H9 (cell line): ENCODE measurements around the gene CDH22. TPM values are rescaled to one million over a fixed set of nuclear protein-coding genes. Genes with fewer than 3 reads are reported as not detected.

Experiments
- DNase-seq: peaks from one replicate; pipeline ENCODE4 v3.0.0-alpha.2; 2017
- H2AFZ ChIP-seq: one replicate; pipeline ENCODE4 v1.6.1; 2013; ENCODE audit warnings: mild to moderate bottlenecking, low read length, control low read depth, moderate library complexity
- H2AK5ac ChIP-seq: 2 replicates; pipeline ENCODE4 v1.6.1; 2013; ENCODE audit warnings: low read length, control low read depth, mixed read lengths; ENCODE audit not compliant: insufficient read length
- H2BK120ac ChIP-seq: one replicate; pipeline ENCODE4 v1.6.1; 2013; ENCODE audit warnings: low read depth, mild to moderate bottlenecking, low read length, control low read depth, inconsistent platforms; ENCODE audit not compliant: poor library complexity, severe bottlenecking
- H2BK12ac ChIP-seq: 2 replicates; pipeline ENCODE4 v1.6.1; 2013; ENCODE audit warnings: low read length, control low read depth, mixed read lengths, low read depth; ENCODE audit not compliant: insufficient read length
- H2BK15ac ChIP-seq: 2 replicates; pipeline ENCODE4 v1.6.1; 2013; ENCODE audit warnings: low read depth, low read length, control low read depth
- H2BK20ac ChIP-seq: one replicate; pipeline ENCODE4 v1.6.1; 2013; ENCODE audit warnings: low read depth, mild to moderate bottlenecking, low read length, control low read depth, inconsistent platforms; ENCODE audit not compliant: poor library complexity, severe bottlenecking
- H2BK5ac ChIP-seq: 2 replicates; pipeline ENCODE4 v1.6.1; 2013; ENCODE audit warnings: low read length, control low read depth, mixed read lengths; ENCODE audit not compliant: insufficient read length
- H3K14ac ChIP-seq: 2 replicates; pipeline ENCODE4 v1.6.1; 2013; ENCODE audit warnings: low read length, control low read depth; ENCODE audit not compliant: insufficient read depth
- H3K18ac ChIP-seq: 2 replicates; pipeline ENCODE4 v1.6.1; 2013; ENCODE audit warnings: low read depth, mild to moderate bottlenecking, mixed read lengths, low read length, control low read depth; ENCODE audit not compliant: insufficient read length
- H3K23ac ChIP-seq: 2 replicates; pipeline ENCODE4 v1.6.1; 2013; ENCODE audit warnings: low read length, control low read depth, mixed read lengths, low read depth; ENCODE audit not compliant: insufficient read length
- H3K23me2 ChIP-seq: 2 replicates; pipeline ENCODE4 v1.6.1; 2013; ENCODE audit warnings: low read depth, mild to moderate bottlenecking, mixed read lengths, low read length, control low read depth; ENCODE audit not compliant: insufficient read length, poor library complexity, severe bottlenecking
- H3K27ac ChIP-seq: 2 replicates; pipeline ENCODE4 v1.5.1; 2013; ENCODE audit warnings: low read length, control low read depth, mixed read lengths, low read depth; ENCODE audit not compliant: insufficient read length
- H3K27me3 ChIP-seq: 2 replicates; pipeline ENCODE4 v1.6.1; 2013; ENCODE audit warnings: low read length, control low read depth, inconsistent platforms; ENCODE audit not compliant: insufficient read depth
- H3K4ac ChIP-seq: 2 replicates; pipeline ENCODE4 v1.6.1; 2013; ENCODE audit warnings: low read depth, mild to moderate bottlenecking, control low read depth, inconsistent platforms, low read length, moderate library complexity
- H3K4me1 ChIP-seq: 2 replicates; pipeline ENCODE4 v1.6.1; 2013; ENCODE audit warnings: low read length, control low read depth, inconsistent platforms; ENCODE audit not compliant: insufficient read depth
- H3K4me2 ChIP-seq: 2 replicates; pipeline ENCODE4 v1.6.1; 2013; ENCODE audit warnings: low read length, control low read depth, mixed read lengths; ENCODE audit not compliant: insufficient read length, insufficient read depth
- H3K56ac ChIP-seq: 2 replicates; pipeline ENCODE4 v1.6.1; 2013; ENCODE audit warnings: low read depth, mild to moderate bottlenecking, mixed read lengths, low read length, control low read depth; ENCODE audit not compliant: insufficient read length
- H3K79me1 ChIP-seq: 2 replicates; pipeline ENCODE4 v1.6.1; 2013; ENCODE audit warnings: low read depth, mild to moderate bottlenecking, moderate library complexity, low read length, control low read depth, inconsistent platforms; ENCODE audit not compliant: insufficient read depth, poor library complexity, severe bottlenecking
- H3K79me2 ChIP-seq: 2 replicates; pipeline ENCODE4 v1.6.1; 2013; ENCODE audit warnings: low read length, control low read depth, inconsistent platforms; ENCODE audit not compliant: insufficient read depth
- H3K9ac ChIP-seq: 2 replicates; pipeline ENCODE4 v1.6.1; 2013; ENCODE audit warnings: low read length, control low read depth, mixed read lengths; ENCODE audit not compliant: insufficient read length; ENCODE audit errors: extremely low read depth
- H3K9me3 ChIP-seq: one replicate; pipeline ENCODE4 v1.6.1; 2013; ENCODE audit warnings: low read depth, low read length, inconsistent platforms; ENCODE audit not compliant: control insufficient read depth
- H3T11ph ChIP-seq: one replicate; pipeline ENCODE4 v1.6.1; 2013; ENCODE audit warnings: mild to moderate bottlenecking, low read length, control low read depth, inconsistent platforms
- H4K20me1 ChIP-seq: one replicate; pipeline ENCODE4 v1.6.1; 2013; ENCODE audit not compliant: control insufficient read depth, insufficient read length, insufficient read depth
- H4K5ac ChIP-seq: 2 replicates; pipeline ENCODE4 v1.6.1; 2013; ENCODE audit warnings: low read depth, mild to moderate bottlenecking, mixed read lengths, low read length, control low read depth; ENCODE audit not compliant: insufficient read length
- H4K8ac ChIP-seq: replicated peaks from 2 replicates; pipeline ENCODE4 v1.6.1; 2013; ENCODE audit warnings: low read length, control low read depth, mixed read lengths, low read depth; ENCODE audit not compliant: insufficient read length
- H4K91ac ChIP-seq: 2 replicates; pipeline ENCODE4 v1.6.1; 2013; ENCODE audit warnings: low read depth, mild to moderate bottlenecking, moderate library complexity, mixed read lengths, low read length, control low read depth; ENCODE audit not compliant: insufficient read length
- H3K27ac Mint-ChIP-seq, 3 experiments: 2 replicates in 2 of 3; 3 replicates in 1 of 3; pipeline ENCODE4 v1.8.0; 2020 to 2021; ENCODE audit warnings: mixed read lengths in 3 of 3, mild to moderate bottlenecking in 1 of 3, moderate library complexity in 1 of 3
- H3K27me3 Mint-ChIP-seq: 2 replicates; pipeline ENCODE4 v1.8.0; 2021; ENCODE audit warnings: low read depth, mild to moderate bottlenecking, moderate library complexity, mixed read lengths
- H3K36me3 Mint-ChIP-seq, 3 experiments: 2 replicates in 2 of 3; 3 replicates in 1 of 3; pipeline ENCODE4 v1.8.0; 2020 to 2021; ENCODE audit warnings: low read depth in 3 of 3, mixed read lengths in 3 of 3; ENCODE audit not compliant: insufficient read depth in 1 of 3
- H3K4me1 Mint-ChIP-seq, 2 experiments: 2 replicates each; pipeline ENCODE4 v1.8.0; 2020; ENCODE audit warnings: mixed read lengths in 2 of 2
- H3K4me3 Mint-ChIP-seq, 2 experiments: 2 replicates in 1 of 2; 3 replicates in 1 of 2; pipeline ENCODE4 v1.8.0; 2020 to 2021; ENCODE audit warnings: mild to moderate bottlenecking in 2 of 2, mixed read lengths in 2 of 2, moderate library complexity in 1 of 2
- H3K9me3 Mint-ChIP-seq, 2 experiments: 2 replicates in 1 of 2; 3 replicates in 1 of 2; pipeline ENCODE4 v1.8.0; 2020; ENCODE audit warnings: mild to moderate bottlenecking in 2 of 2, mixed read lengths in 2 of 2, moderate library complexity in 1 of 2
- CTCF ChIP-seq: fragments of 200-600 bp; sonication (generic); conservative IDR thresholded peaks from 3 replicates; pipeline ENCODE4 v1.8.0; 2021; ENCODE audit warnings: antibody characterized with exemption, mild to moderate bottlenecking
- WGBS: extraction: QIAGEN DNeasy Blood & Tissue Kit; methylation state at CpG from one replicate; pipeline ENCODE4 v1.1.7; 2013; ENCODE audit warnings: missing lambda C conversion rate, low lambda C conversion rate, mixed read lengths; ENCODE audit not compliant: insufficient read length; ENCODE audit errors: extremely low coverage; 5-methylcytosine and 5-hydroxymethylcytosine counted together
- total RNA-seq: library from RNA; stranded (reverse); gene quantifications from 2 replicates; pipeline ENCODE4 v1.2.1, GENCODE V29; 2021

The CDH22 gene
- total RNA-seq, 1 experiment from 2014 or later, result not detected

- Histone ChIP-seq H3K56ac (no peak overlapping the region), H2AFZ (no peak overlapping the region), H2AK5ac (no peak overlapping the region), H3K79me1 (no peaks in the 10 kb centered on the region), H3K27ac (no peak overlapping the region), H3K14ac (no peak overlapping the region), H3K9me3 (no peaks in the 10 kb centered on the region), H2BK12ac (no peak overlapping the region), H3K4me2 (no peak overlapping the region), H2BK120ac (no peak overlapping the region), H4K20me1 (no peaks in the 10 kb centered on the region), H2BK15ac (no peak overlapping the region), H2BK20ac (no peak overlapping the region), H3K23me2 (no peaks in the 10 kb centered on the region), H4K8ac (no peak overlapping the region), H3K79me2 (no peaks in the 10 kb centered on the region), H3K27me3 (no peaks in the 10 kb centered on the region; the same call in 1 of the 2 replicates), H3K9ac (no peak overlapping the region), H2BK5ac (no peak overlapping the region), H4K91ac (no peak overlapping the region), H4K5ac (no peak overlapping the region), H3T11ph (no peak overlapping the region), H3K23ac (no peak overlapping the region), H3K18ac (no peak overlapping the region), H3K4ac (no peak overlapping the region), H3K4me1 (no peaks in the 10 kb centered on the region; the same call in 1 of the 2 replicates)
- no peak overlapping the region for H3K27ac Mint-ChIP-seq
- peaks cover 16% of the 10 kb centered on the region for H3K27me3 Mint-ChIP-seq
- H3K4me3 Mint-ChIP-seq, result no peak overlapping the region
- no CpG with 5 or more reads among the region's 4 CpGs for WGBS
- peaks cover 8 to 39% (median 35%) of the 10 kb centered on the region in 3 experiments for H3K36me3 Mint-ChIP-seq
- no peaks in the 10 kb centered on the region for H3K9me3 Mint-ChIP-seq
- TF ChIP-seq CTCF, result no peak
- no peak for DNase-seq
- H3K4me1 Mint-ChIP-seq, result peaks cover 30 to 41% of the 10 kb centered on the region in 2 experiments
Observed at GRCh38 chr20:46349742-46350056, 41.4 kb upstream of the CDH22 start.
